ENCODE measurements around the gene RETREG1. TPM values are rescaled to one million over a fixed set of nuclear protein-coding genes. Genes with fewer than 3 reads are reported as not detected.

RETREG1 gene
- total and polyA plus RNA-seq, 2 of the 13 experiments (the other 11 are each of a cell fraction or from before 2014, with no cell fraction given), result 0.07 TPM; not detected in 1

DNA sequence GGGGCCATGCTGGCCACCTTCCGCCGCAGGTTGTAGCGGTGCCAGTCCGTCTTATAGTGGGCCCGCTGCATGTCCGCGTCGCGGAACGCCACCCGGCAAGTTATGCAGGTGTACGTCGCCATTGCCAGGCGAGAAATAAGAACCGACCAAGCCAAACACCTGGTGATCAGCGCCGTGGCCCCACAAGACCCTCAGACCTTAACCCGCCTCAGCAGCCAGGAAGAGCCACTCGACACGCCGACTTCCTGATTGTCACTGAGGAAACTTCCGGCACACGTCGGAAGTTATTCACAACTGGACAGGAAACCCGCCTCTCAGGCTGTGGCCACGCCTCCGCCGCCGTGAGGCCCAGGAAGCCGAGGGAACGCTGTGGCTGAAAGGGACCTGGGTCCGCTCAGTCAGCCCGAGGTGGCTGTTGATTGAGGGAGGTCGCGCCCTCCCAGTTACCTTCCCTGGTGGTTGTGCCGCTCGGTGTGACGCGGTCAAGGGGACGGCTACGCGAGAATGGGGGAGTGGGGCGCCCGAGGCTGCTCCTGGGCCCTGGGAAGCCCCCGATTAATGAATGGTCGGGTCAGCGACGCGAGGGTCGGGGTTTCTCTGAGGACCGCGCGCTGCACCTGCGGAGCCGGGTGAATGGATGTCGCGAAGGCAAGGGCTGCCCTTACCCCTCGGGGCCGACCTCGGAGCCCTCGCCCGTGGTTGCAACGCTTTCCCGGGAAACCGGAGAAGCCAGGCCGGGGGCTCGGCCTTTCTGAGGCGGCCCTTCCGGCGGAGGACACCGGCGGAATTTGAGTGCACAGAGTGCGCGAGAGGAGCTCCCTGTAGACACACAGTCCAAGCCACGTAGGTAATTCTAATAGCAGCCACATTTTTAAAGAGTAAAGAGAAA is 151.0 kb downstream of the RETREG1 start, which contains the start of gene ZNF622 (continued):
- no peak for TF ChIP-seq U2AF2 (IDR thresholded peaks at IDR 0.05; ENCODE audit: low read depth, low read length)
- TF ChIP-seq NFE2L1 (CRISPR knock-in tag; IDR thresholded peaks at IDR 0.05; ENCODE audit: borderline replicate concordance), result no peak
- TF ChIP-seq, protein P1, sequence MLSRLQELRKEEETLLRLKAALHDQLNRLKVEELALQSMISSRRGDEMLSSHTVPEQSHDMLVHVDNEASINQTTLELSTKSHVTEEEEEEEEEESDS (CRISPR knock-in tag; IDR thresholded peaks at IDR 0.05; ENCODE audit: borderline replicate concordance), result 0 out of 2 replicates have a peak, but pooled peaks have one; percentile 29
- peak; percentile 69; the same call in 1 of the 2 replicates for TF ChIP-seq ZNF678 (CRISPR knock-in tag; IDR thresholded peaks at IDR 0.05)
- peak; percentile 56 for TF ChIP-seq RBM39 (IDR thresholded peaks at IDR 0.05; ENCODE audit: low read depth, low read length, poor library complexity, severe bottlenecking)
- peak in 1 of 2 experiments; percentile 73; a peak in 2 of 4 replicates for TF ChIP-seq ATF4 (CRISPR knock-in tag; IDR thresholded peaks at IDR 0.05)
- TF ChIP-seq HNRNPH1 (optimal IDR thresholded peaks at IDR 0.05; ENCODE audit: low read depth, low read length), result no peak
- TF ChIP-seq, protein P2, sequence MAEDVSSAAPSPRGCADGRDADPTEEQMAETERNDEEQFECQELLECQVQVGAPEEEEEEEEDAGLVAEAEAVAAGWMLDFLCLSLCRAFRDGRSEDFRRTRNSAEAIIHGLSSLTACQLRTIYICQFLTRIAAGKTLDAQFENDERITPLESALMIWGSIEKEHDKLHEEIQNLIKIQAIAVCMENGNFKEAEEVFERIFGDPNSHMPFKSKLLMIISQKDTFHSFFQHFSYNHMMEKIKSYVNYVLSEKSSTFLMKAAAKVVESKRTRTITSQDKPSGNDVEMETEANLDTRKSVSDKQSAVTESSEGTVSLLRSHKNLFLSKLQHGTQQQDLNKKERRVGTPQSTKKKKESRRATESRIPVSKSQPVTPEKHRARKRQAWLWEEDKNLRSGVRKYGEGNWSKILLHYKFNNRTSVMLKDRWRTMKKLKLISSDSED (CRISPR knock-in tag; IDR thresholded peaks at IDR 0.05), result 0 out of 2 replicates have a peak, but pooled peaks have one; percentile 15
- TF ChIP-seq MTF2 (CRISPR knock-in tag; IDR thresholded peaks at IDR 0.05; ENCODE audit: borderline replicate concordance), result no peak; the same call in 1 of the 2 replicates
- peak; percentile 41; the same call in 1 of the 2 replicates for TF ChIP-seq PAXIP1 (CRISPR knock-in tag; conservative IDR thresholded peaks at IDR 0.05)
- TF ChIP-seq NFIC (IDR thresholded peaks at IDR 0.05; ENCODE audit: low read length), result no peak; the same call in 1 of the 2 replicates
- no peak for TF ChIP-seq SMAD1 (CRISPR knock-in tag; IDR thresholded peaks at IDR 0.05; ENCODE audit: borderline replicate concordance, low read depth)
- no peak for TF ChIP-seq CENPX (CRISPR knock-in tag; IDR thresholded peaks at IDR 0.05)
- peak; percentile 76; the same call in 1 of the 2 replicates for TF ChIP-seq ZNF891 (CRISPR knock-in tag; IDR thresholded peaks at IDR 0.05)
- 0 out of 2 replicates have a peak, but pooled peaks have one; percentile 38 for TF ChIP-seq KDM3A (CRISPR knock-in tag; IDR thresholded peaks at IDR 0.05; ENCODE audit: low read depth)
- TF ChIP-seq ZNF772 (CRISPR knock-in tag; IDR thresholded peaks at IDR 0.05), result peak; percentile 89
- no peak for TF ChIP-seq RBM22 (optimal IDR thresholded peaks at IDR 0.05; ENCODE audit: low read length)
- TF ChIP-seq FOXA3 (CRISPR knock-in tag; IDR thresholded peaks at IDR 0.05), result peak; percentile 30; the same call in 1 of the 2 replicates
- no peak for TF ChIP-seq NCOA5 (CRISPR knock-in tag; IDR thresholded peaks at IDR 0.05)
- TF ChIP-seq CREM (IDR thresholded peaks at IDR 0.05), result peak; percentile 77
- TF ChIP-seq CREM (CRISPR knock-in tag; IDR thresholded peaks at IDR 0.05), result no peak
- TF ChIP-seq NAIF1 (CRISPR knock-in tag; IDR thresholded peaks at IDR 0.05; ENCODE audit: borderline replicate concordance), result peak; percentile 37; the same call in 1 of the 2 replicates
- TF ChIP-seq RBAK (CRISPR knock-in tag; IDR thresholded peaks at IDR 0.05), result no peak

All from HepG2 (cell line).